WERI-Rb-1 (cell line): Measurements from ENCODE around the gene IDH3G.

Experiments
- DNase-seq: peaks from one replicate; pipeline ENCODE4 v3.0.0-alpha.2; 2020
- H3K27ac ChIP-seq: fragments of 250-450 bp; sonication (Bioruptor Pico); 2 replicates; pipeline ENCODE4 v1.5.1; 2020; ENCODE audit warnings: mild to moderate bottlenecking, moderate library complexity
- H3K27me3 ChIP-seq: fragments of 250-450 bp; sonication (Bioruptor Pico); 2 replicates; pipeline ENCODE4 v1.5.1; 2021; ENCODE audit warnings: mild to moderate bottlenecking, low read depth, moderate library complexity; ENCODE audit not compliant: insufficient read depth, severe bottlenecking
- H3K36me3 ChIP-seq: fragments of 250-450 bp; sonication (Bioruptor Pico); 2 replicates; pipeline ENCODE4 v1.5.1; 2020; ENCODE audit warnings: mild to moderate bottlenecking, moderate library complexity
- H3K4me3 ChIP-seq: 2 replicates; pipeline ENCODE4 v1.5.1; 2011; ENCODE audit warnings: low read depth, mild to moderate bottlenecking, control low read depth, low read length
- H3K9me3 ChIP-seq: fragments of 250-450 bp; sonication (Bioruptor Pico); 2 replicates; pipeline ENCODE4 v1.5.1; 2021; ENCODE audit warnings: mild to moderate bottlenecking, moderate library complexity; ENCODE audit not compliant: severe bottlenecking
- TF ChIP-seq, protein P1 (sequence below): IDR thresholded peaks from 2 replicates; pipeline ENCODE4 v1.5.1; 2011; ENCODE audit warnings: low read depth, mild to moderate bottlenecking, control low read depth, inconsistent platforms, low read length

IDH3G gene

DNA sequence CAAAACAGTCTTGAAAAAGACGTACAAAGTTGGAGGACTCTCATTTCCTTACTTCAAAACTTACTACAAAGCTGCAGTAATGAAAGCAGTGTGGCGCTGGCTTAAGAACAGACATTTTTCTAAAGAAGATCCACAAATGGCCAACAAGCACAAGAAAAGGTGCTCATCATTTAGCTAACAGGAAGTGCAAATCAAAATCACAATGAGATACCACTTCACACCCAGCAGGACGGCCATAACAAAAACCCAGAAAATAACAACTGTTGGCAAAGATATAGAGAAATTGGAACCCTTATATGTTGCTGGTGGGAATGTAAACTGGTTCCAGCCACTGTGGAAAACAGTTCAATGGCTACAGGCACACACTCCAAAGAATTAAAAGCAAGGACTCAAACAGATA is 32.8 kb upstream of the IDH3G start:
- H3K27me3 ChIP-seq: peaks cover 21% of the 10 kb centered on the region
- peaks cover 2% of the 10 kb centered on the region for H3K9me3 ChIP-seq
- H3K27ac ChIP-seq: no peak overlapping the region
- no peaks in the 10 kb centered on the region; the same call in 1 of the 2 replicates for H3K36me3 ChIP-seq
- TF ChIP-seq, protein P1, sequence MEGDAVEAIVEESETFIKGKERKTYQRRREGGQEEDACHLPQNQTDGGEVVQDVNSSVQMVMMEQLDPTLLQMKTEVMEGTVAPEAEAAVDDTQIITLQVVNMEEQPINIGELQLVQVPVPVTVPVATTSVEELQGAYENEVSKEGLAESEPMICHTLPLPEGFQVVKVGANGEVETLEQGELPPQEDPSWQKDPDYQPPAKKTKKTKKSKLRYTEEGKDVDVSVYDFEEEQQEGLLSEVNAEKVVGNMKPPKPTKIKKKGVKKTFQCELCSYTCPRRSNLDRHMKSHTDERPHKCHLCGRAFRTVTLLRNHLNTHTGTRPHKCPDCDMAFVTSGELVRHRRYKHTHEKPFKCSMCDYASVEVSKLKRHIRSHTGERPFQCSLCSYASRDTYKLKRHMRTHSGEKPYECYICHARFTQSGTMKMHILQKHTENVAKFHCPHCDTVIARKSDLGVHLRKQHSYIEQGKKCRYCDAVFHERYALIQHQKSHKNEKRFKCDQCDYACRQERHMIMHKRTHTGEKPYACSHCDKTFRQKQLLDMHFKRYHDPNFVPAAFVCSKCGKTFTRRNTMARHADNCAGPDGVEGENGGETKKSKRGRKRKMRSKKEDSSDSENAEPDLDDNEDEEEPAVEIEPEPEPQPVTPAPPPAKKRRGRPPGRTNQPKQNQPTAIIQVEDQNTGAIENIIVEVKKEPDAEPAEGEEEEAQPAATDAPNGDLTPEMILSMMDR: no peak
- DNase-seq: no peak
- H3K4me3 ChIP-seq: no peak overlapping the region

DNA sequence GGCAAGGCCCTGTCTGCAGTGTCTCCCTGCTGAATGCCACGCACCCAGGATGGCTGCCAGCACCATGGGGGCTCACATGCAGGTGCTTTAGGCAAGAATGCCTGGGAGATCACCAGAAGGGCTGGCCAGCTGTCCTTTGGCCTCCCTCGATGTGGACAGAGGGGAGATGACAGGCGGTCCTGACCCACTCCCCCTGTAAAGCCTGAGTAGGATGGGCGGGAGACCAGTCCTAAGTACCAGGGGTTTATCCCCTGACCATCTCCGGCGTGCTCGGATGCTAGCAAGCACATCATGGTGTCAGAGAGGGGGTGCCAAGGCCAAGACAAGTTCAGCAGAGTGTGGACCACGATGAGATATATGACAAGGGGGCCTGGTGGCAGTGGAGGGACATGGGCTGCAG is 30.9 kb upstream of the IDH3G start:
- TF ChIP-seq, protein P1: no peak
- Histone ChIP-seq H3K27ac (no peak overlapping the region), H3K36me3 (no peaks in the 10 kb centered on the region; the same call in 1 of the 2 replicates), H3K9me3 (no peaks in the 10 kb centered on the region), H3K27me3 (peaks cover 13% of the 10 kb centered on the region), H3K4me3 (no peak overlapping the region)
- no peak for DNase-seq

DNA sequence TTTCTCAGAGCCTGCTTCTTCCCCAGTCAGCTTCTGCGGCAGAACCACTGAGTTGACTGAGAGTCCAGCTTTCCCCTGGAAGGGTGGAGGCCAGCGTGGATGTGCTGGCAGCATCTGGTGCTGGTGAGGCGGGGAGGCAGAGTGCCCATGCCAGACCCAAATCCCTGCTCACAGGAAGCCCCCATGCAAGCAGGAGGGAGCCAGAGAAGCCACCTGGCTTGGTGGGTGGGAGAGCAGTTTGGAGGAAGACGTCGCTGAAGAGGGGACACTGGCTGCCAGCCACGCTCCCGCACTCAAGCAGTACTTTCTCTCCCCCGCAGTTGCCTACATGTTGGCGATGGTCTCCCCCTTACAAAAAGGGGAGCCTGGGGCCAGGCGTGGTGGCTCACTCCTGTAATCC is 30.2 kb upstream of the IDH3G start:
- Histone ChIP-seq H3K27me3 (peaks cover 16% of the 10 kb centered on the region), H3K9me3 (no peaks in the 10 kb centered on the region), H3K27ac (no peak overlapping the region), H3K36me3 (no peaks in the 10 kb centered on the region; the same call in 1 of the 2 replicates), H3K4me3 (no peak overlapping the region)
- TF ChIP-seq, protein P1: no peak
- no peak for DNase-seq

DNA sequence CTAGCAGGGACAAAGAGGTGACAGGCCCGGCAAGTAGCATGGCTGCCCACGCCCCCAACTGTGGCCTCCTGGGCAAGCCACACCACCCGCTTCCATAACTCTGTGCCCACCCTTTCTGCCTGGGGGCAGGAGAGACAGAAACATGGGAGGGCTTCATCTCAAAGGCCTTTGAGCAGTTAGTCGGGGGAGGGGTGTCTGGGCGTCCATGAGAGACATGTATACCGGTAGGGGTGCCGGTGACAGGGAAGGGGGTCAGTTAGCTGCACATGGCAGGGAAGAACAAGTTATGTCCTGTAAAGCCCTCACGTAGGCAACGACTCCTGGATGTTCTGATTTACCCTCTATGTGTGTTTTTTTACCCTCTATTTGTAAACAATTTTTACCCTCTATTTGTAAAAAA is 26.9 kb upstream of the IDH3G start:
- TF ChIP-seq, protein P1: no peak

DNA sequence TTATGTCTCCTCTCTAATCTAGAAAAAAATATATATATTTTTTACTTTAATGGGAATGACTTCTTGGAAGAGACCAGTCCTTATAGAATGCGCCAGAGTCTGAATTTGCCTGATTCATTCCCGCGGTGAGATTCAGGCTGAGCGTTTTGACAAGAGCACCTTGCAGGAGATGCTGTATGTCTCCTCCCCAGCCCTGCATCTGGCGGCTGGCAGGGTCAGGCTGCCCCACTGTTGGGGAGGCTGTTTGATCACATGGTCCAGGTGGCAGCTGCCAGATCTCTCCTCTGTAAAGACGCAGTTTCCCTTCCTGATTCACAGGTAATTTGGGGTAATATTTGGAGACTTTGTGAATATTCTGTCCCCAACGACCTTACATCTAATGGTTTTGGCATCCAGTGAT is 26.4 kb upstream of the IDH3G start:
- TF ChIP-seq, protein P1: no peak
- no peak for DNase-seq

More for the DNA sequence above, 26.9 kb upstream of the IDH3G start:
- Histone ChIP-seq H3K27me3 (peaks cover 19% of the 10 kb centered on the region), H3K27ac (no peak overlapping the region), H3K36me3 (no peaks in the 10 kb centered on the region), H3K4me3 (no peak overlapping the region), H3K9me3 (no peaks in the 10 kb centered on the region)
- DNase-seq: no peak

DNA sequence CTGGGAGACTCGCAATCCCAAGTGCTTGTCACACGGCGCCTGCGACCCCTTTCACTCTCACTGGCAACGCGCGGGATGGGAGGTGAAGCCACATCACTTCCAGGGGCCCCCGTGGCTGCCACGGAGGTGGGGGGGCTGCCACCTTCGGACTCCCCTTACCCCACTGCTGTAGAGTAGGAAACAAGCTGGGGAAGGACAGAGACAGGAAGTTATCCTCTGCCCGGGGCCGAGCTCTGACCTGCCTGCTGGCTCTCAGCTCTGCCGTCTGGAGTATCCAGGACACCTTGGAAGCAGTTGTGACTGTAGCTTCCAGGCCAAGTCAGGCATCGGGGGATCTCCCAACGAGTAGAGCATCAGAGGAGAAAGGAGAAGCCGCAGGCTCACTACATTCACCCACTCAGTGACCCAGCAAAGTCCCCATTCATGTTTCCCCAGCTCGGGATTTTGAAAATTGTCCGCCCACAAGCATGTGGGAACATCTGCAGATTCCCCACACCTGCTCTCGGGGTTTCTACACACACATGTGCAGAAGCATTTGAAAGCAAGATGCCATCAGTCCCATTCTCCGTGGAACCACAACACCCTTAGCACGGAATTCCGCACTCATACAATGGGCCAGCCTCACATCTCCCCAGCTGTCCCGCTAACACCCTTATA is 25.3 kb upstream of the IDH3G start:
- peak; percentile 35 for DNase-seq
- peak overlapping the region; percentile 85 for H3K27ac ChIP-seq
- H3K36me3 ChIP-seq: no peaks in the 10 kb centered on the region
- peaks cover 12% of the 10 kb centered on the region for H3K27me3 ChIP-seq
- H3K9me3 ChIP-seq: no peaks in the 10 kb centered on the region
- TF ChIP-seq, protein P1: no peak
- H3K4me3 ChIP-seq: peak overlapping the region; percentile 53

More for the DNA sequence above, 26.4 kb upstream of the IDH3G start:
- Histone ChIP-seq H3K27ac (no peak overlapping the region), H3K27me3 (peaks cover 17% of the 10 kb centered on the region), H3K9me3 (no peaks in the 10 kb centered on the region), H3K4me3 (no peak overlapping the region), H3K36me3 (no peaks in the 10 kb centered on the region)
